HG03025 (cell line): ENCODE results near the gene TMEM79.
A peak's percentile ranks its signal among the peaks of the same experiment; 100 is the strongest.

Experiments
- ATAC-seq: cut with Tn5 transposase; IDR thresholded peaks from one replicate; pipeline ENCODE4 v1.9.1; 2021; ENCODE audit warnings: mild to moderate bottlenecking, moderate library complexity; ENCODE audit not compliant: unreplicated experiment, low FRiP score

TMEM79 gene

DNA sequence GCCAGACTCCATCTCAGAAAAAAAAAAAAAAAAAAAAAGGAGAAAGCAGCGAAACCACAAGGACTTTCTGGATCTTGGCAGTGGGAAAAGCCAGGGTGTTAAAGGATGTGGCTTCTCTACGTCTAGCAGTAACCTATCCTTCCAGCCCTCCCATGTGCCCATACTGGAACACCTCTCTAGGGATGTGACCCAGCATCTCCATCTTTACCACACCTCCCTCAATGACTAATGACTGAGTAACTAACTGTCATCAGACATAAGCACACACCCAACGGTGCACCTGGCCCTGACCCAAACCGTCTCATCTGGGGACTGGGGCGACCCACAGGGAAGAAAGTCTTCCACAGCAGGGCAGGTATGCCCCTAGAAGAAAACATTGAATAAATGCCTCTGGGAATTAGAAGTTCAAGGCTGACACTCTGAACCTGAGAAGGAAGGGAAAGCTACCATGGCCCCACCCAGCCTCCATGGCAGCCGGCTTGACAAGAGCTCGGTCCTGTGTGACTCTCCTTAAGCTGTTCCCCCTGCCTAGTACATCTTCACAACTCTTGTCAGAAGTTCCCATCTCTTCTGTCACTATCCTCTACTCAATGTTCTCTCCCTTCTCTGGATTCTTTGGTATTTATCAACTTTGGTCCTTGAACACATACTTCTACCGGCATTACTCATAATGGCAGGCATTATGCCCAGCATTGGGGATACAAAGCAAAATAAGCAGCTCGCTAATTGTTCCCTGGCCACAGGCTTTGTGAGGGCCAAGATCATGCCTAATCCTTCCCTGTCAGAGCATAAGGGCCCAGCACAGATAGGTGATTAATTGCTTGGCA is 21.5 kb upstream of the TMEM79 start:
- no peak for ATAC-seq

DNA sequence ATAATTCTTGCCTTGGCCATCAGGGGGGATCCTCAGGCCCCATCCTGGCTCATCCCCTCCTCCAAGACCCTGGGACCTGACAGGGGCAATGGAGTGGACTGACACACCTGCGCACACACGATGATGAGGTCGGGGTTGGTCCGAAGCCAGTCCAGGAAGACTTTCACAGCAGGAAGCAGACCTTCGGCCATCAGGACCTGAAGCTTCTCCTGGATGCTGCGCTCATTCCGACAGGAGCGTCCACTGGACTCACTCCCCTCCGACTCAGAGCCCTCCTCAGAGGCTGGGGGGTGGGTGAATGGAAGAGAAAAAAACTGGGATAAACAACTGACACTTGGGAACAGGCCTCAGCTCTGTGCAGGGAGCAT is 20.9 kb upstream of the TMEM79 start:
- ATAC-seq = no peak

- no peak for ATAC-seq
These were observed 18.1 kb upstream of the TMEM79 start for GRCh38 chr1:156266051-156266450.

DNA sequence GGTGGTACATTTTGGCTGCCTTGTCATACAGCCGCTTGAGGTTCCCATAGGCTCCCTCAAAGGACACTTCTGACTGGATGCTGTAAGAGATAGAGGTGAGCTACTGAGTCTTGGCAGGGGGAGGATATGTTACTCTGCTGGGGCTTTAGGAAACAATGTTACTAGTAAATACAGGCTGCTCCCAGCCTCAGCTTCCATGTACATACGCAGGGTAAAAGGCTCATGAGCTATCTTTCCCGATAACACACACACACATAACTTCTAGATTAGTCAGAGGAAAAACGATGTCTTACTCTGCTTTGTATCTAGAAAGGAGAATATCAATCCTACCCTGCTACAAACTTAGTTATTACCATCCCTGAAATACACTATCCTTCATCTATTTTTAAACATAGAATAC is 15.8 kb upstream of the TMEM79 start:
- no peak for ATAC-seq

DNA sequence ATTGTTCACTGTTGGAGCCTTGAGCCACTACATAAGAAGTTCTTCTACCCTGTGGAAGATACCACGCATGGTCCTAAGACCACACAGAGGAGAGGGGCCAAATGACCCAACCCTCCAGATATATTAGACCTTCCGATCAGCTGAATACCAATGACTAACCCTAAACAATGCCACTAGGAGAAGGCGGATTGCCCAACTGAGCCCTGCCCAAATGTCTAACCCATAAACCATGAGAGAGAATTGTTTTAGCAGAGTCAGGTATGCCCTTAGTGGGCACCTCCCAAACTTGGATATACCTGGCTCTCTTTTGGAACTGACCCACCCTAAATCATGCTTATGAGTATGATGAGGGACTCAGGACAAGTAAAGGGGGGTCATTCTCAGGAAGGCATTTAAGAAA is 13.8 kb upstream of the TMEM79 start:
- no peak for ATAC-seq

DNA sequence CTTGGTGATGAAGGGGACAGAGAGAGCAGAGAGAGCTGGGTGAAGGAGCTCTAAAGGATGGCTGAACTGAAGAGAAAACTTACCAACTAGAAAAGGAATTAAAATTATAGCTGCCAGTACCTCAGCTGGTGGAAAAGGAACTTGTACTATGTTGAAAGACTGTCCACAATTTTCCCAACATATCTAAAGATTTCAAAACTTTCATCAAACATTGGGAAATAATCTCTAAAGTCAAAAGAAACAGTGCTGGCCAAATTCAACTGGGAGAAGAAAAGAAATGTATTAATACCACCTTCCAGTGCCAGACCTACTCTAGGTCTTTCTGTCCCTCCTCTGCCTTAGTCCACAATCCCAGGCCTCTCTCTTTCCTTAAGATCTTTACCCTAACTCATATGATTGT is 7.6 kb upstream of the TMEM79 start:
- ATAC-seq = no peak

DNA sequence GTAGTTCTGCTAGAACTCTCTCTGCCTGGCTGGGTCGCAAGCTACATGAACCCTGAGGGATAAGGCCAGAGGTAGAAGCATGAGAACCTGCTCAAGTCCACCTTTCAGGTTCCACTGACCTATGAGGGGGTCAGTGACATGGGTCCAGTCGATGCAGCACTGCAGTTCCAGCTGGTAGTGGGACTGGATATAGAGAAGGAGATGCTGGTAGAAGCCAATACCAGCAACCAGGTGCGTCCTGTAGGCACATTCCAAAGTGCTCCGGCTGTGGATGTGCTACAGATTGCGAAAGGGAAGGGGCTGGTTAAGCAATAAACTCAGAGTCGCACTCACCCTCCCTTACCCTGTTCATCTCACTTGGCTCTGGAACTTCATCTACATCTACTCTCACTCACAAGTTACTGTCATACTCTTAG is 7.2 kb upstream of the TMEM79 start:
- no peak for ATAC-seq

DNA sequence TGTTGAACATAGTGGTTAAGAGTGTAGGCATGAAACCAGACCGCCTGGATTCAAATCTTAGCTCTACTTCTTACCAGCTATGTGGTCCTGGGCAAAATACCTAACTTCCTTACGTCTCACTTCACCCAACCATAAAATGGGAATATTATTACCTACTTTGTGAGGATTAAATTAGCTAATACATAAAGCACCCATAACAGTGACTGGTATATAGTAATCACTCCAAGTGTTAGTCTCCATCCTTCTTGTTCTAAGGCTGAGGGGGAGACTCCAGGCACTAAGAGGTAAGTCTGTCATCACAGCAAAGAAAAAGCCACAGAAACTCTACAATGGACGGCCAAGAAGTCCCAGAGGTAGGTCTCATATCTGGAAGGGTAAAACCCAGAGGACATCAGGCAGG is 4.3 kb upstream of the TMEM79 start:
- ATAC-seq = no peak

GRCh38 chr1:156281281-156281680 is 2.8 kb upstream of the TMEM79 start:
- no peak for ATAC-seq

DNA sequence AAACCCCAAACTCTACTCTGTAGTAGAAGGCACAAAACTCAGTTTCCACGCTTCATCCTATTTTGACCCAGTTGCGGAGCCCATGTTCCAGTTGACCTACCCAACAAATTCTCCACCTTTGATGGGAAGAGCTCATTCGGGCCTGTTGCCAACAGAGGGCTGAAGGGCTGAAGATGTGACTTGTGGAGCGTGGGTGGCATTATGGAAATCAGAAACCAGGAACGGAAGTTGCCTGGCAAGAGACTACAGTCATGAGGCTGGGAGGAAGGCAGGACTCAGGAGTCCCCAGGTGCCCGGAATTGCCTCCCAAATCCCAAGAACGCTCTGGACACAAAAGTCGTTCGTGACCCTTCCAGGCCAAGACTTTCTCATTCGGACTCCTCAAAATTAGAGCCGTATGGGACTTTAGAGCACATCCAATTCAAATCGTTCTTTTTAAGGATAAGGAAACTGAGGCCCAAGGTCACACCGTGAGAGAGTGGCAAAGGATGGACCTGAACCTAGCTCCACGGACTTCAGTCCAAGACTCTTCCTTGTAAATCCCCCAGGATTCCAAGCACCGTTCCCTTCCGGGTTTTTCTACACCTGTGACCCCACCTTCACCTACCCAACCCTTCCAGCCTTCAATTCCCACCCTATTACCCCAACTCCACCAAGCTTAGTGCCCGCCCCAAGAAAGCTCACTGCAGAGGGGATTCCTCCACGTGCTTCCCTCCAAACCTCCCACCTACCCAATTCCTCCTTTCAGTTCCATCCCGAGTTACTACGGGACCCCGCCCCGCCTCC is 2.2 kb upstream of the TMEM79 start:
- ATAC-seq = peak; percentile 9

- ATAC-seq = peak; percentile 67
These were observed 1.5 kb upstream of the TMEM79 start, which contains the start of gene SMG5 for GRCh38 chr1:156282479-156283222. TSS of gene SMG5 (minus strand) at chr1:156282825. CDS start at chr1:156282680, 145 bp downstream.

DNA sequence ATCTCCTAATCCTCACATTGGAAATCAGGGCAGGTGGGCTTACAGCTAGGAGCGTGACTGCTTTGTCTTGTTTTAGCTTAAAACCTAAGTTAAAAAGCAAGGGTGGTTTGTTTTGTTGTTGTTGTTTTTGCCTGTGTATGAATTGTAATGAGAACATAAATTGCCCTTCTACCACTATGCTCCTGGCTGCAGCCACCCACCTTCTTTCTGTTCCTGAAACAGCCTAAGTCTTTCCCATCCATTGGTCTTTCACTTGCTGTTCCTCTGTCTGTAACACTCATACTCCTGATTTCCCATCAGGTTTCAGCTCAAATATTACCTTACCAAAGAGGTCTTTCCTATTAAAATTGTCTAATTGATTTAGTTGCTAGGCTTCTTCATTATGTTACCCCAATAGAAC is 604 bp upstream of the TMEM79 start:
- no peak for ATAC-seq

GRCh38 chr1:156284757-156285156 is 632 bp downstream of the TMEM79 start:
- no peak for ATAC-seq

DNA sequence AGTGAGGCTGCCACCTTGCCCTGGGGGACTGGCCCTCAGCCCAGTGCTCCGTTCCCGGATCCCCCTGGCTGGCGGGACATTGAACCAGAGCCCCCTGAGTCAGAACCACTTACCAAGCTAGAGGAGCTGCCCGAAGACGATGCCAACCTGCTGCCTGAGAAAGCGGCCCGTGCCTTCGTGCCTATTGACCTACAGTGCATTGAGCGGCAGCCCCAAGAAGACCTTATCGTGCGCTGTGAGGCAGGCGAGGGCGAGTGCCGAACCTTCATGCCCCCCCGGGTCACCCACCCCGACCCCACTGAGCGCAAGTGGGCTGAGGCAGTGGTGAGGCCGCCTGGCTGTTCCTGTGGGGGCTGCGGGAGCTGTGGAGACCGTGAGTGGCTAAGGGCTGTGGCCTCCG is 1.3 kb downstream of the TMEM79 start:
- ATAC-seq = no peak

DNA sequence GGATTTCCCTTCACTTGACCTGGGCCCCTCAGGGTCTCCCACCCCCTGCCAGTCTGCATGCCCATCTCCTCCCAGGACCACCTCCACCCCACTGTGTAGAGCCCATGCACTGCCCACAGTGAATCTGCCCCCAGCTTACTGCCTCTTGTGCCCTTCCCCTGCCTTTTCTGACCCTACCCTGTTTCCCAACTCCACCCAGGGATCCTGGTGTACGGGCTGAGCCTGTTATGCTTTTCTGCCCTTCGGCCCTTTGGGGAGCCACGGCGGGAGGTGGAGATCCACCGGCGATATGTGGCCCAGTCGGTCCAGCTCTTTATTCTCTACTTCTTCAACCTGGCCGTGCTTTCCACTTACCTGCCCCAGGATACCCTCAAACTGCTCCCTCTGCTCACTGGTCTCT is 1.9 kb downstream of the TMEM79 start:
- ATAC-seq = no peak

DNA sequence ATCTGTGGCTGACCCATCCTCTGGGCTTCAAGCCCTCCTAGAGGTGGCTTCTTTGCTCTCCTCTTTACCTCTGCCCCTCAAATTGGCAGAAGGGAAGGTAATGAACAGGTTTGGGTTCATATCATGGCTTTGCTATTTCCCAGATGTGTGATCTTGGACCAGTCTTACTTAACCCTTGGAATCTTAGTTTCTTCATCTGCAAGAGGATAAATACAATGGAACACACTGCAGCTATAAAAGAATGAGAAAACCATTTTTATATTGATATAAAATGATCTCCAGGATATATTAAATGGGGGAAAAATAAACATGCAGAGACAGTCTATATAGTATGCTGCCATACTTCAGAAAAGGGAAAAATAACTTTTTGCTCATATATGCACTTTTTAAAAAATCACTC is 5.7 kb downstream of the TMEM79 start:
- ATAC-seq = no peak

DNA sequence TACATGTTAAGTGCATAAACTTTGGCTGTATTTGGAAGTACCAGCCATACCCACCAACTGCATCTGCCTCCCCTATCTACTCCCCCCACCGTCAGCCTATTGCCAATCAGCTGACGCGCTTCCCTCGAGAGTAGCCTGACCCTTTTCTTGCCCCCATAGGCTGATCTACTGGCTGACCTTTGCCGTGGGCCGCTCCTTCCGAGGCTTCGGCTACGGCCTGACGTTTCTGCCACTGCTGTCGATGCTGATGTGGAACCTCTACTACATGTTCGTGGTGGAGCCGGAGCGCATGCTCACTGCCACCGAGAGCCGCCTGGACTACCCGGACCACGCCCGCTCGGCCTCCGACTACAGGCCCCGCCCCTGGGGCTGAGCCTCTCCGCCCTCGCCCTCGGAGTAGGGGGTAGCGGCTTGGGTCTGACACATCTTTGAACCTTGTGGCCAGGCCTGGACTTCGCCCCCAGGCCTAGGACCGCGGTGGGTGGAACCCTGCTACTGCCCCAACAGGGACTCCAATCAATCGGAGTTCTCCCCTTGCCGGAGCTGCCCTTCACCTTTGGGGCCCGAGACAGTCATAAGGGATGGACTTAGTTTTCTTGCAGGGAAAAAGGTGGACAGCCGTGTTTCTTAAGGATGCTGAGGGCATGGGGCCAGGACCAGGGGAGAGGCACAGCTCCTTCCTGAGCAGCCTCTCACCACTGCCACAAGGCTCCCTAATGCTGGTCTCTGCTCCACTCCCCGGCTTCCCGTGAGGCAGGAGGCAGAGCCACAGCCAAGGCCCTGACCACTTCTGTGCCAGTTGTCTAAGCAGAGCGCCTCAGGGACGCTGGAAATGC is 7.3 kb downstream of the TMEM79 start:
- peak; percentile 49 for ATAC-seq

DNA sequence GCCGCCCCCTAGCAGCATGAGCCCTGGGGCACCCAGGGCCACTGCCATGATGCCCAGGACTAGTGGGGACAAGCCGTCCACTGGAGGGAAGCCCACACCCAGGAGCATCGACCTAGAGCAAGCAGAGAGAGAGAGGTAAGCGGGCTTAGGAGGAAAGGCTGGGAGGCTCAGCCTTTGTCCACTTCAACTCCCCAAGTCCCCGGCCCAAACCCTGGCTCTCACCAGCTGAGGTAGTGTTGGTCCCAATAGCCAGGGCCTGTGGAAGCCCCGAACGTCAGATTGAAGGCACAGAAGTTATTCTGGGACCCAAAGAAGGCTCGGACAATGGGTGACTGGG is 8.9 kb downstream of the TMEM79 start:
- ATAC-seq = no peak

- ATAC-seq = no peak
These were observed 9.8 kb downstream of the TMEM79 start for GRCh38 chr1:156293895-156294294.

- no peak for ATAC-seq
These were observed 11.3 kb downstream of the TMEM79 start, which contains the start of gene GLMP for GRCh38 chr1:156295391-156295947. TSS of gene GLMP (minus strand) at chr1:156295679. CDS start at chr1:156295645, 34 bp downstream.
